ENCODE results near the gene NUBP2.
"Not testable (repeated sequence)": the region's sequence is repeated elsewhere in the genome, so short reads cannot be mapped to it uniquely, and the experiment has no call there.

The NUBP2 gene

DNA sequence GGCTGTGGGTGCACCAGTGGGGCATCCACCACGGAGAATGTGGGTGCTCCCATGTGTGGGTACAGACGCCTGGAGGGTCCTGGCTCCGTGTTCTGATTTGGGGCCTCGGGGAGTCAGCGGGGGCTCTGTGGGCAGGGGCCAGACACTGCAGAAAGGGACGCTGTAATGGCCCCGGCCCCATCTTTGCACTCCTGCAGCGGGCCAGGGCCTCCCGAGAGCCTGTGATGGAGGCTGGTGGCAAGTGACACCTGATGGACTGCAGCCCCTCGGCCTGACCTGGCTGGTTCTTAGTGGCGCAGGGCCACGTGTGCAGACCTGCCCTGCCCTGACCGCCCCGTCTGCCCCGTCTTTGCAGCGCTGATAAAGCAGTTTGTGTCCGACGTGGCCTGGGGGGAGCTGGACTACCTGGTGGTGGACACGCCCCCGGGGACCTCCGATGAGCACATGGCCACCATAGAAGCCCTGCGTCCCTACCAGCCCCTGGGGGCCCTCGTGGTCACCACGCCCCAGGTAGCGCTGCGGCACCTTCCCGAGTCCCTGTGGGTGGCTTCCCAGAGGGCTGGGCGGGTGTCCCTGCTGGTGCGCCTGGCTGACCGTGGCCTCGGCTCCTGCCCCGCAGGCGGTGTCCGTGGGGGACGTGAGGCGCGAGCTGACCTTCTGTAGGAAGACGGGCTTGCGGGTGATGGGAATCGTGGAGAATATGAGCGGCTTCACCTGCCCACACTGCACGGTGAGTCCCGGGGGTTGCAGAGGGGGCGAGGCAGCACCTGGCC, 4.7 kb downstream of the NUBP2 start:
- DNase-seq = no peak

DNA sequence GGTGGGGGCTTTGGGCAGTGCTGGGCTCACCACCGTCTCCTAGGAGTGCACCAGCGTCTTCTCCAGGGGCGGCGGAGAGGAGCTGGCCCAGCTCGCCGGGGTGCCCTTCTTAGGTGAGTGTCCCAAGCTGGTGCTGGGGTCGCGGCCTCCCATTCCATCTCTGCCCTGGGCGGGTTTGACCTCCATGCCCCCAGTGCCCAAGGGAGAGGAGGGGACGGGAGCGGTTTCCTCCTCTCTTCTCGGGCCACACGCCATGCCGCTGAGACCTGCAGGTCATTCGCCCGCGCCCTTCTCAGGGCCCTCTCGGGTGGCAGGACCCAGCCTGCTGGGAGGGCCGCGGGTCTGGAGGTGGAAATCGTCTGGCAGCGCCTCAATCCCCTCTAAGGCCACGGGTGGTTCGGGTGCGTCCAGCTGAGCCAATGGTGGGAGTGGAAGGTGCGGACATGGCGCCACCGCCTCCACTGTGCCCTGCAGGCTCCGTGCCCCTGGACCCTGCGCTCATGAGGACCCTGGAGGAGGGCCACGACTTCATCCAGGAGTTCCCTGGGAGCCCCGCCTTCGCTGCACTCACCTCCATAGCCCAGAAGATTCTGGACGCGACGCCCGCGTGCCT, 5.4 kb downstream of the NUBP2 start:
- DNase-seq = no peak

DNA sequence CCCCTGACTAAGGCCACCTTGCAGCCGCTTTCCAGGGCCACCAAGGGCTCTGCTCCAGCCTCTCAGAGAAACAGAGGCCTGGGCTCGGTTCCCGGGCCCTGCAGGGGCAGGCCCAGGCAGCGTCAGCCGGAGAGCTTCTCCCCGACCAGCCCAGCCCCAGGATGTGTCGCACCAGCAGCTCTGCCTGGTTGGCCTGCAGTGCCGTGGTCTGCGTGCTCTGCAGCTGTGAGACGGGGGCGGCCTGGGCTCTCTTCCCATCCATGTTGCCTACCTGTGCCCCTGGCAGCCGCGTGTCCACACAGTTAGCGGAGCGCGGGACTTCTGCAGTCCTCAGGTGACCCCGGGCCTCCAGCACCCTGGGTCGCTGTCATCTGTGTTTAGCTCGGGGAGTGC, 5.9 kb downstream of the NUBP2 start:
- no peak for DNase-seq

DNA sequence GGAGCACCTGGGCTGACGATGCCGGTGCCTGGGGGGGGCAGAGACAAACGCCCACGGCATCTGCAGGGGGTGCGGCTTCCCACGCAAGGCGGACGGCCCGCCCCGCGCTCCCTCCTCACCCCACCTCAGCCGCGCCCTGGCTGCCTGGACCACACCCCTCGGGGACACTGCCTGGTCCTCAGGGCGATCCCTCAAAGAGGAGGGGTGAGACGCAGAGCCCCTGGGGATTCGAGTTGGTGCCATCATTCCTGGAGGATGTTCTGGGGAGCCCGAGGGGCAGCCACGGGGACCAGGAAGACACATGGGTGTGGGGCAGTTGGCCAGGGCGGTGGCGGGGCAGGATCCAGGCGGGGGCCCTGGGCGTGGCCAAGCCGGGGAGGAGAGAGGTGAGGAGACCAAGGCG, 6.9 kb downstream of the NUBP2 start:
- DNase-seq = no peak

DNA sequence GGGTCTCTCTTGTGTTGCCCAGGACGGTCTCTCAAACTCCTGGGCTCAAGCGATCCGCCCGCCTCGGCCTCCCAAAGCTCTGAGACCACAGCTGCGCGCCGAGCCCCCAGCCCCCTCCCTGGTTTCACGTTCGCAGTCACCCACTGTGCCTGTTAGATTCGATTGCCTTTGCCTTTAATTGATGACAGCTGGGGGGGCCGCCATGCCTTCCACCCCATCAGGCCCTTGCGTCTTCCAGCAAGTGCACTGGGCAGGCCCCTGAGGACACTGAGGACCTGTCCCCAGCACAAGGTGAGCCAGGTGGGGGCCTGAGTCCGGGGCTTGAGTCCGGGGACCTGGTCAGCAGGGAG, 7.5 kb downstream of the NUBP2 start:
- no peak for DNase-seq

DNA sequence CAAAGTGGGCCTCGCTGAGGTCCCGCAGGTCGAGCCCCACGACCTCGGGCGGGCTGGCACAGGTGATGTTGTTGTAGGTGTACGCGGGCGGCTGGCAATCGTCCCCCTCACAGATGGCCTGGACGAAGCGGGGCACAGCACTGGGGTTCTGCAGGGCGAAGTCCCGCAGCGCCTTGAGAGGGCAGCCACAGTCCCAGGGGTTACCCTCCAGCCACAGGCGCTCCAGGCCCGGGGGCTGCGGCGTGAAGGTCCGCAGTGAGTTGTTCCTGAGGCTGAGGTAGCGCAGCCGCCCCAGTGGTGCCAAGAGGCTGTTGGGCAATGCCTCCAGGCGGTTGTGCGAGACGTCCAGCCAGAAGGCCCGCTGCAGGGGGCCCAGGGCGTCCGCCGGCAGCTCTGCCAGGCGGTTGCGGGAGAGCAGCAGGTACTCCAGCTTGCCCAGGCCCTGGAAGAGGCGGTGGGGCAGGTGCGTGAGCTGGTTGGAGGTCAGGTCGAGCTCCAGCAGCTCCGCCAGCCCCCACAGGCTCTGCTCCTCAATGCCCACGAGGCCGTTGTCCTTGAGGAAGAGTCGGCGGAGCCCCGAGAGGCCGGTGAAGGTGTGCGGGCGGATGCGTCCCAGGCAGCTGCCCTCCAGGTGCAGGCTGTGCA, 8.0 kb downstream of the NUBP2 start:
- DNase-seq = no peak

DNA sequence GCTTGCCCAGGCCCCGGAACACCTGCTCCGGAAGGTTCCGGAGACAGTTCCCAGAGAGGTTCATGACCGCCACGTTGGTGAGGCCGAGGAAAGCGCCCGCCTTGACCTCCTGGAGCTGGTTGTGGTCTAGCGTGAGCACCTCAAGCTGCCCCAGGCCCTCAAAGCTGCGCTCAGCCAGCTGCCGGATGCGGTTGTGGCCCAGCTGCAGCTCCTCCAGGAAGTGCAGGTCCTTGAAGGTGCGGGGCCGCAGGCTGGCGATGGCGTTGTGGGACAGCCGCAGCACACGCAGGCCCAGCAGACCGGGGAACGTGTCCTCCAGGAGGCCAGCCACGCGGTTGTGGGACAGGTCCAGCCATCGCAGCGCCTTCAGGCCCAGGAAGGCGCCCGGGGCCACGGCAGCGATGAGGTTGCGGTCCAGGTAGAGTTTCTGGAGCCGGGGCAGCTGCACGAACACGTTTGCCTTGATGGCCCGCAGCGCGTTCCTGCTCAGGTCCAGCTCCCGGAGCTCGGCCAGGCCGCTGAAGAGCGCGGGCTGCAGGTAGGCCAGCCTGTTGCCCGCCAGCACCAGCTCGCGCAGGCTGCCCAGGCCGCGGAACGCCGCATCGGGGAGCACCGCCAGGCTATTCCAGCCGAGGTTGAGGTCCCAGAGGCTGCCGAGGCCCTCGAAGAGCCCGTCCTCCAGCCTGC, 8.6 kb downstream of the NUBP2 start:
- DNase-seq = no peak

DNA sequence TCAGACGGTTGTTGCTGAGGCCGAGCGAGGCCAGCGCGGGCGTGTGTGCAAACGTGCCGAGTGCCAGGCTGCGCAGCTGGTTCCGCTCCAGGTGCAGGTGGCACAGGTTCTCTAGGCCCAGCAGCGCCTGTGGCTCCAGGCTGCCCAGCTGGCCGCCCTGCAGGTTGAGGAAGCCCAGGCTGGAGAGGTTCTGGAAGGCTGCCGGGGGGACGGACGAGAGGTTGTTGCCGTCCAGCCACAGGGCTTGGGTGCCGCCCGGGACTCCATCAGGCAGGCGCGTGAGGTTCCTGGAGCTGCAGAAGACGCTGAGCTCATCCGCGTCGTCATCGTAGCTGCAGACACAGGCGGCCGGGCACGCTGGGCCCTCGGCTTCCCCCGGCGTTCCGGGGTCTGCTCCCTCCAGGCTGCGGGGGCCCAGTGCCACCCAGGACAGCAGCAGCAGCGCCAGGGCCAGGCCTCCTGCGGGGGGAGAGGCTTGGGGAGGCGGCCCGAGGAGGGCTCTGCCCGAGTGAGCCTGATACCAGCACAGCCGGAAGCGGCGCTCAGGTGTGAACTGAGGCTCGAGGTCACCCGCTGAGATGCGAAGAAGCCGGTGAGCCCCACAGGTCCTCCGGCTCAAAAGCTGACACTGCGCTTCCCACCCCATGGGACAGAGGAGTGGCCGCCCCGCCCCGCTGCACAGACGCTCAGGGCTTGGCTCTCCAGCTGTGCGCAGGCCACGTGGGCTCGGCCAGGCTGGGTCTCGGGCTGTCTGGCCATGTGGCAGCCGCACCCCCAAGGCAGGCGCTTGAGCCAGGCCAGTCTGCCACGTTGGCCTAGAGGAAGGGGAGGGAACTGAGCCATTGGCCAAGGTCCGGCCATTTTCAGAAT, 9.4 kb downstream of the NUBP2 start:
- DNase-seq = no peak

DNA sequence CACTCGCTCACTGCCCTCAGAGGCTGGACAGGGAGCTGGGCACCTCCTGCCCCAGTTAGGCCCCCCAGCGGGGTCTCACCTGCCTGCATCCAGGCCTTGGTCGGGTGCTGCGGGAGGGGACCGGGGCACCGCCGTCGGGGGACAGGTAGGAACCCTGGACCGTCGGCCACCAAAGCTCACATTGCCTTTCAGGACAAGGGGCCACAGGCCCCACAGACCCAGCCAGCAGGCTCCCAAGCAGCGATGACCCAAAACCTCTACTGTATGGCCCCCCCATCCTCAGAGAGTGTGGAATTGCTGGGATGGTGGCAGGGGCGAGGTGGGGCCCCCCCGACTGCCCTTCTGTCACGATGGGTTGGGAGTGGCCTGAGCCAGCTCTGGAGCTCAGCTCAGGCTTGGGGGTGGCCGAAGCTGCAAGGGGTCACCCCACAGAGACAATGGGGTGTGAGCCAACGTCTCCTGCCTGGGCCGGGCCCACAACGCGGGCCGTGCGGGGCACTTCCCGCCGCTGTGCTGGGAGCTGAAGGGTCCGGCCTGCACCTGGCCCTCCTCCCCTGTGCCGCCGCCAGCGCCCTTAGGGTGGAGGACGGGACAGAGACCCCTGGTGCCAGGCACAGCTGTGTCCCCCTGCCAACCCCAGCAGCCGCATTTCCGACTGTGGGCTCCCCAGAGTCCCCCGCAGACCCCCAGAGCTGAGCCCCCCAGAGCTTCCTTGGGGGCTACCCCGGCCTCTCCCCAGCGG, 10.2 kb downstream of the NUBP2 start:
- no peak for DNase-seq

DNA sequence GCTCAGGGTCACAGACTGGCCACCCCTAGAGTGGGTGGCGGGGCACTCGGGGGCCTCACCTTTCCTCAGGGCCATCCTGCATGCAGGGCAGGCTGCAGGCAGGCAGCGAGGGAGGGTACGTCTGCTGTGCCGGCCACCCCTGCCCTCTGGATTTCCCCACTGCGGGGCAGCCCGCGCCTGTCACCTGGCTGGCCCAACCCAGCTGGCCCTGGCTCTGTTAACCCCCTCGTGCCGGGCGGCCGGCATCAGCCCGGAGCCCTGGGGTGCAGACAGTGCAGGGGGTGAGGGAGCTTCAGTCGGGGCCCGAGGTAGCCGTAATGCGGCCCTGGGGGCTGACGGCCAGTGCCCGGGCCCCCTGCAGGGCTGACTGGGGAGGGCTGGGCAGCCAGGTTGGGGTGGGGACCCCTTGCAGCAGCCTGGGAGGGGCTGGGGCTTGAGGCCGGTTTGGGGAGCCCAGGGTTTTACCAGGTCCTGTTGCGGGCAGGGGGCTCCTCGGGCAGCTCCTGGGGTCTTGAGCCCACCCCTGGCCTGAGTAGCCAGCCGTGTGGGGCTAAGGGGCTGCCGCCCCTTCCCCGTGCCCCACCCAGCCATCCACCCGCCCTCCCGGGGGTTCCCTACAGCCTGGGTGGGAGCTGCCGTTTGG, 10.9 kb downstream of the NUBP2 start, which contains the start of gene IGFALS:
IGFALS (minus strand) TSS at position 128 of the 643 bp plus-strand sequence; CDS start at position 75, 53 bp downstream.
- DNase-seq = peak; percentile 60

DNA sequence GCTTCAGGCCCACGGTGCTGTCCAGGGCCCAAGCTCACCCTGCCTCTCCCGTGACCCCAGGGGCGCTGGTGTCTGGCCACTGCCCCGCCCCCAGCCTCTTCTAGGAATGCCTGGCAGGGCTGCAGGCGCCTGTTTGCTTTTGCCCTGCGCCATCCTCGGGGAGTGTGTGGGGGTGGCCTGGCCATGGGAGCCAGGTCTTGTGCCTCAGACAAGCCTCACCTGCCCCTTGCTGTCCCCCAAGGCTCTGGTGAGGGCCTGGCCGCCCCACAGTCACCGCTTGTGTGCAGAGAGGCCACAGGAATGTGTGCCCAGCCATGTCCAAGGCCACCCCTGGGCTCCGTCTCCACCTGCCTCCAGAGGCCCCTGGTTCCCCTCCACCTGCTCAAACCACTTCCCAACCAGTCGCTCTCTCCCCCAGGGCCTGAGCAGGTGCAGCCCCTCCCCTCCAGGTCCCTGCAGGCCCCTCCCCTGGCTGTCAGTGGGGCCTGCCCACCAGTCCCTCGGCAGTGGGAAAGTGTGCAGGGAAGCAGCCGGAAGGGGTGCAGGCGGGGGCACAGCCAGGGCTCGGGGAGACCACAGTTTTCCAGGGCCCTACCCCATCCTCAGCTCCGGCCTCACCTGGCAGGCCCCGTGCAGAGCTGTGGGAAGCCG, 11.6 kb downstream of the NUBP2 start:
- peak; percentile 60 for DNase-seq

DNA sequence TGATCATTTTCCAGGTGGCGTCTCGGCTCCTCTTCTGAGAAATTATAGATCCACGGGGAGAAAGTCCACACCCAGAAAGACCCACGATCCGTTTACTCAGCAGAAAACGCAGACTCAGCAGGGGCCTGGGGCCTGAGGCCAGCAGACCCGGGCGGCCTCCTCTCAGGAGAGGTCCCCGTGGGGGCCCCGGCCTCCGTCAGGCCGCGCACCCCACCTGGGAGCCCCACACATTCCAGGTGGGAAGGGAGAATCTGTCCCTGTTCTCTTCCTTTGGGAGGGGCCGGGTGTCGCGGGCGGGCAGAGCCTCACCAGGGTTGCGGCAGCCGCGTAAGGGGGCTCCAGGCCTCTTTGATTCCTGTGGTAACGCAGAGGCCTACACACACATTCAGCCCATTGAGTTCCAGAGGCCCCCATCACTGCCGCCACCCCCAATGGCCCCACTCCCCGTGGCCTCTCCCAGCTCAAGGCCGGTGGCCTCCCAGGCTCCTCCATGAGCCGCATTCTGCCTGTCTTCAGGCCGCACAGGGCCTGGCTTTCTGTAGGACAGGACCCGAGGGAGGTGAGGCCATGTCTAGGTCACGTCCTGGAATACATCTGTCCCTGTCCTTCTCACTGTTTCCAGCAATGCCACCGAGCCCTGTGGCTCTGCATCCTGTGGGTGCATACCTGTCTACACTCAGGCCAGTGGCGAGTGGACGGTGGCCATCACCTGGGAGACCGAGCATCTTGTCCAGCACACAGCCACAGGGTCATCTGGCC, 12.3 kb downstream of the NUBP2 start:
- DNase-seq = no peak

DNA sequence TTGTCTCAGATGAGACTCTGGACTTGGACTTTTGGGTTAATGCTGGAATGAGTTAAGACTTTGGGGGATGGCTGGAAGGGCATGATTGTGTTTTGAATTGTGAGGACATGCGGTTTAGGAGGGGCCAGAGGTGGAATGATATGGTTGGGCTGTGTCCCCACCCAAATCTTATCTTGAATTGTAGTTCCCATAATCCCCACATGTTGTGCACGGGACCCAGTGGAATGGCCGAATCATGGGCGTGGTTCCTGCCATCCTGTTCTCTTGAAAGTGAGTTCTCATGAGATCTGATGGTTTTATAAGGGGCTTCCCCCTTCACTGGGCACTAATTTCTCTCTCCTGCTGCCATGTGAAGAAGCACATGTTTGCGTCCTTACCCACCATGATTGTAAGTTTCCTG, 16.5 kb downstream of the NUBP2 start:
- not testable (repeated sequence) for DNase-seq

DNA sequence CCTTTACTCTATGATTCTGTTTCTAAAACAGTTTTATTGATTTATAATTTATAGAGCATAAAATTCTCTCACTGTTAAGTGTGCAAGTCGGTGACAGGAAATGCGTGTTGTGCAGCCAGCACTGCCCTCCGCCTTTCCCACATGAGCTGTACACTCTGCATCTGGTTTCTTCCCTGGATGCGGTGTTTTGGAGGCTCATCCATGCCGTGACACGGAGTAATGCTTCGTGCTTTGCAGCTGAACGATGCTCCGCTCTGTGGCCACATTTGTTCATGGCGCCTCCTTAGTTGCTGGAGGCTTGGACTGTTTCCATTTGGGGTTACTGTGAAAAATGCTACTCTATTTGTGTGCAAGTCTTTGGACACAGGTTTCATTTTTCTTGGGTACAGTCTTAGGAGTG, 17.9 kb downstream of the NUBP2 start:
- DNase-seq = no peak

DNA sequence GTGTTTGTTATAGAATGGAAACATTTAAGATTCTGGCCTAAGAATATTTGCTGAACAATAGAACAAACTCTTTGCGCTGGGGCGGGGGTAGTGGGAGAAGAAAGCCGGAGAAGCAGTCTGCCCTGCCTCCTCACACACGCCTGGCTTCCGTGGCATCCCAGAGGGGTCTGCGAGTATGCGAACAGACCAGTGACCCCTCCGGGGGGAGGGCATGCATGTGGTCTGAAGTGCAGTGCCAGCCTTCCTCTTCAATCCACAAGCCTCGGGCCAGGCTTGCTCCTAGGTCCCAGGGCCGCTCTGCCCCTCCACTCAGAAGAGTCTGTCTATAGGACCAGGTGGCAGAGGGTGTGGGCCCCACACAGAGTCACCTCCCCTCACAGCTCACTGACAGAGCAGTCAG, 24.9 kb downstream of the NUBP2 start:
- DNase-seq = no peak

DNA sequence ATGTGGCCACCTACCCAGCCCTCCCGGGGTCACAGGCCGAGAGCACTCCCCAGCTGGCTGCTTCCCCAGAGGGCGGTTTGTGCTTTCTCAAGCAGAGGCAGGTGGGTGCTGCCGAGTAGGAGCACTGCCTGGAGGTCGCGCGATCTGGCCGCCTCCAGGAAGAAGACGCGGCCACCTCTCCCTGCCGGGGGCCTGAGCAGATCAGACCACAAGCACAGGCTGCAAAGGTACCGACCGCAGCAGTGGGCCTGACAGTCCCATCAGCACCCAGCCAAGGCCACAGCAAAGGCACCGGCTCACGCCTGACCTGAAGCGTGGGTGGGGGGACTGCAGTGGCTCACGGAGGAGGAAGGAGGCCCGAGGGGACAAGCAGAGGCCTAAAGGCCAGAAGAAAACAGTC, 25.9 kb downstream of the NUBP2 start:
- no peak for DNase-seq

DNA sequence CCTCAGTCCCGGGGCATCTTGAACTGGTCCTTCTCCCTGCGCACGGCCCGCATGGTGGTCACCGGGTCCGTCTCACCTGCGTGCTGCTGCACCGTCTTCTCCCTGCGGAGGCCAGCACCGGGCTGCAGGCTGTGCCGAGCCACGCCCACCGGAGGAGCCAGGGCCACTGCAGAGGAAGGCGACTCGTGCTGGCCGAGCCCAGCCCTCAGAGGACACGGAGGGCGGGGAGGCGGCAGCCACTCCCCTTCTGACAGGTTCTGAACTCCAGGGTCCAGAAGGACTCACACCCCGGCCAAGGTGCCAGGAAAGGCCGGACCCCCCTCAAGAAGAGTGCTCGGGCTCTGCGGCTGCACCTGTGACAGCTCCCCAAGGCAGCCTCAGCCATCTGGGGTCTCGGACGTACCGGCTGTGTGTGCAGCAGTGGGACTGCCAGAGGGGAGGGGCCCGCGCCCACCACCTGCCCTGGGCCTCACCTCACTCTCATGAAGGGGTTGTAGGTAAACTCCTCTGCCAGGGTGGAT, 26.6 kb downstream of the NUBP2 start:
- no peak for DNase-seq

DNA sequence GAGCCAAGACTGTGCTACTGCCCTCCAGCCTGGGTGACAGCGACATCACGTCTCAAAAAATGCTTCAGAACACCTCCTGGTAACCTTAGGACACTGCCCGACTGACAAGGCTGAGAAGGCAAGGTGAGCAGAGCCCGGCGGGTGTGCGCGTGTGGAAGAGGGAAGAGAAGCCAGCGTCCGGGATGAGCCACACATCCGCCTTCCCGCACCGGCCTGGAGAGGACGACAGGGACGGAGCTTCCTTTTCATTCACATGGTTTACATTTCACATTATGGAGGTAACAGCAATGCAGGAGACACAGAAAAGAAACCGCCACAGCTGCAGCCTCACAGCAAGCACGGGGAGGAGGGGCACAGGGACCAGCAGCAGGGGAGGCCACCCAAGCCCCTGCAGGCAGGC, 27.3 kb downstream of the NUBP2 start:
- DNase-seq = no peak

DNA sequence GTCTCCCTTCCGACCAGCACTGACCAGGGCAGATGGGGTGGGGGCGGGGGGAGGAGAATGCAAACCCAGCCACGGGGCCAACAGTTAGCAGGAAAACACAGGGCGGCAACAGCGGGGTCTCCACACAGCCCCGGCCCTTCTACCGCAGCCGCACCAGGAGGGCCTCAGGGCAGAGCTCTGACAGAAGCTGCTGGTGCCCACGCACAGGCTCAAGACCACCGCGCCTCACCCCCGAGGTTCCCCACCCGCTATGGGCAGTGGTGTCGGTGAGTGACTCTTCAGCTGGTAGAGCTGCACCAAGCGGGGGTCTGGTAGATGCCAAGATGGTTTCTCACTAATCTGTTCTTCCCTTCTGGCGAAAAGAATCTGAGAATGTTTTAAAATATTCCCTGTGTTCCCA, 27.8 kb downstream of the NUBP2 start:
- DNase-seq = no peak

DNA sequence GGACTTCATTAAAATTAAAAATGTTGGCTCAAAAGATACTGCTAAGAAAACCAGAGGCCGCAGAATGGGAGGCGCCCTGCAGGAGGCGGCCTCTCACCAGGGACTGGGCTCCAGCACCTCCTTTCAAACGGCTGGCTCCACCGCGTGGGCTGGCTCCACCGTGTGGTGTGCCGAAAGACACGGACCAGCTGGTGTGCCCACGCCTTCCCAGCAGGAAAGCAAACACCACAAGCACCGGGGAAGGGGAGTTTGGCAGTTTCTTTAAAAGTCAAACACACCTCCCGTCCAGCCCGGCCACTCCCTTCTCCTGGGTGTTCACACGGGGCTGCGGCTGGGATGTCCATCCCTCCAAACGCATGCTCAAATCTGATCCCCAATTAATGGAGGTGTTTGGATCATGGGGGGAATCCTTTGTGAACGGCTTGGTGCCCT, 30.0 kb downstream of the NUBP2 start:
- DNase-seq = peak; percentile 86
